Measurements from ENCODE around the gene ACSL4.

GRCh38 chrX:109770780-109771179, 37.7 kb upstream of the ACSL4 start:
- TF ChIP-seq CTCF (IDR thresholded peaks at IDR 0.05) (no peak), POLR2A (IDR thresholded peaks at IDR 0.05) (no peak)

Data from vagina (tissue), 2 donors.